ENCODE results near the gene METTL3.
A peak's percentile ranks its signal among the peaks of the same experiment; 100 is the strongest.

METTL3 gene

DNA sequence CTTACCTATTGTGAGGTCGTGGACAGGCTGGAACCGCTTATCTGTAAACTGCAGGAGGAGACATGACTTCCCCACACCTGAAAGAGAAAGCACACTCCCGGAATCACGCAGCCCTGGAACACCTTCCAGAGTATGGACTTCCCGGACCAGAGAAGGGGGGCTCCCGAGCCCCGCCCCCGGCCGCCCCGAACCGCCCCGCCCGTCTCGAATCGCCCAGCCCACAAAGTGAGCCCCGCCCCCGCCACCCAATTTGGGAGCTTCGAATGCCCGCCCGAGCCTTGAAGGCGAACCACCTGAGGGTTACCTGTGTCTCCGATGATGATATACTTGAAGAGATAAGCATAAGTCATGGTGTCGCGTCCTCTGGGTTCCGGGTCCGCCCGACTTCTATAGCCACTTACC, 34.6 kb downstream of the METTL3 start:
- DNase-seq = no peak

DNA sequence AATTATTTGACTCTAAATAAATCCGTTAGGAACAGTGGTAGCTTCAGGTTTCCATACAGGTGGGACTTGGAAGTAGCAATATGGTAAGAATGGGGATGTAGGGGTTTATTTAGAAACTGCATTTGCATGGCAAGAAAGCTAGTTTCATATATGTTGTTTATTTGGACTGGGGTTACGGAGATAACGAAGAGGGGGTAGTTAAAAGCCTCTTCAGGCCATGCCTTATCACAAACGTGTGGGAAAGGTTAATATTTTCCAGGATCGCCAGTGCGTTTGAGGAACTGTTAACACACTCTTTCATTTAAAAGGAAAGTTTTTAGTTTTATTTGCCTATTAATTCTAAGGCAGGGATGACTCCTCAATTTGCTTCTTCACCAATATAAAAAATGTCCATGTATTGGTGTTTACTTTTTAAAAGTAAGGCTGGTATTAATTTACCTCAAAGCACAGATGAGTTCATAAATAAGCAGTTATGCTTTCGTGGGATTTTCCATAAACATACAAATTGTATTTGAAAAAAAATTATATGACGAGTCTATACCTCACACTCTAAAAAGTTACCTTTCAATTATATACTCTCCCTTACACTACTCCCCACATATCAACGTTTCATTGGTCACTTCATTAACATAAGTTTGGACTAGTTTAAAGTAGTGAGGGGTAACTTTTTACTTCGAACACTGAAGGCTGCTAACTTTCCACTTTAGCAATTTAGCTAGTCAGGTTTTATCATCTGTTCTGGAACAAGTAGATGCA, 35.2 kb downstream of the METTL3 start:
- DNase-seq = no peak

- no peak for DNase-seq
Measured at GRCh38 chr14:21467616-21468015, 43.5 kb downstream of the METTL3 start.

- peak; percentile 100 for DNase-seq
Measured at GRCh38 chr14:21455912-21456667, 55.0 kb downstream of the METTL3 start, which contains the start of gene CHD8. TSS of gene CHD8 (minus strand) at chr14:21456123. CDS start at chr14:21431643, 24,480 bp downstream.

GRCh38 chr14:21455592-21455911, 55.6 kb downstream of the METTL3 start:
- DNase-seq = no peak

DNA sequence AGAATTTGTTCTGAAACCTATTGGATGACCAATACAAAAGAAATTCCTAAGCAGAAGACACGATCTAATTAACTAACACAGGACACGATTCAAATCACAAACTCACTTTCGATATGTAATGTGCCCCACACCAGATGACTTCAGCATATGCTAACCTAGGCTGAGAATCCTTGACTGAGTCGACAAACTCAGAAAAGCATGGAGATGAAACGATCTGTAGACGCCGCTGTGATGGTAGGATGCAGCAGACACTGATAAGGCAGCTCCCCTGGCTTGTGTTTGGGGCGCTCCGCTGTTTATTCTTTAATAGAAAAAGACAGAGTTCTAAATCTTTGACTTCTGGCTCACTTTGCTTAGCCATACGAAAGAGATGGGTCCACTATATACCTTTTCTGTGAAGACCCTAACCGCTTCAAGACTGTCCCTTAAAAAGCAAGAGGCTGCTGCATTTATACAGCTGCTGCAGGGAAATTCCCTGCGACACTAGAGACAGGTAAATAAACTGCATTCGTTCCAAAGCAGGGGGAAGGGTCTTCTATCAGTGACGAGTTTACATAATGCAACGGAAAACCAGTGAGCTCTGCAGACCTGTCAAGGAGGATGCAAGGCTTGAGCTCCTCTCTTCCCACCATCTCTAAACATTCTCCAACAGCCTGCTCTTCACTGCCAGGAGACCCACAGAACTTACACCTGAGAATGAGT, 56.1 kb downstream of the METTL3 start:
- DNase-seq = peak; percentile 48

DNA sequence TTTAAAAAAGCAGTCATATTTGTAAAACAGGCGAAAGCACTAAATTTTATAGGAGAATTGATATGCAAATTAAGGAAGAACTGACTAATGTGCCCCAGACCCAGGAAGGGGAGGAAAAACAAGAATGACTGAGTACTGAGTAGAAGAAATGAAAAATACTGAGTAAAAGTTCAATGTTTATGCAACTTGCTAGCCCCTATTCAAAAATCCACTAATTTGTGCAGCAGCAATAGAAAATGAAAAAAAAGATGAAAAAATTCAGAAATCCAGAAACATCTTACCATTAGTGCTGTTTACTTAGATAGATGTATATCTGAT, 61.3 kb downstream of the METTL3 start:
- DNase-seq = no peak

Data from eye (tissue), 1 donor.